Nephron progenitor cell (in vitro differentiated cells): ENCODE results near the gene EPHA8.

Experiments
- DNase-seq: peaks from one replicate; pipeline ENCODE4 v3.0.0; 2021
- H3K27ac Mint-ChIP-seq: 2 replicates; pipeline ENCODE4 v1.8.0; 2021; ENCODE audit warnings: mild to moderate bottlenecking, moderate library complexity, mixed read lengths
- H3K27me3 Mint-ChIP-seq: 2 replicates; pipeline ENCODE4 v1.8.0; 2021; ENCODE audit warnings: mild to moderate bottlenecking, low read depth, mixed read lengths; ENCODE audit not compliant: poor library complexity
- H3K36me3 Mint-ChIP-seq: 2 replicates; pipeline ENCODE4 v1.8.0; 2021; ENCODE audit warnings: low read depth, mixed read lengths
- H3K4me1 Mint-ChIP-seq: 2 replicates; pipeline ENCODE4 v1.8.0; 2021; ENCODE audit warnings: mixed read lengths
- H3K4me3 Mint-ChIP-seq: 2 replicates; pipeline ENCODE4 v1.8.0; 2021; ENCODE audit warnings: mild to moderate bottlenecking, moderate library complexity, mixed read lengths
- H3K9me3 Mint-ChIP-seq: 2 replicates; pipeline ENCODE4 v1.8.0; 2021; ENCODE audit warnings: mild to moderate bottlenecking, moderate library complexity, mixed read lengths
- TF ChIP-seq, protein P1 (sequence below): fragments of 200-600 bp; sonication (generic); IDR thresholded peaks from 2 replicates; pipeline ENCODE4 v1.5.0; 2021; ENCODE audit warnings: antibody characterized with exemption

Gene EPHA8

DNA sequence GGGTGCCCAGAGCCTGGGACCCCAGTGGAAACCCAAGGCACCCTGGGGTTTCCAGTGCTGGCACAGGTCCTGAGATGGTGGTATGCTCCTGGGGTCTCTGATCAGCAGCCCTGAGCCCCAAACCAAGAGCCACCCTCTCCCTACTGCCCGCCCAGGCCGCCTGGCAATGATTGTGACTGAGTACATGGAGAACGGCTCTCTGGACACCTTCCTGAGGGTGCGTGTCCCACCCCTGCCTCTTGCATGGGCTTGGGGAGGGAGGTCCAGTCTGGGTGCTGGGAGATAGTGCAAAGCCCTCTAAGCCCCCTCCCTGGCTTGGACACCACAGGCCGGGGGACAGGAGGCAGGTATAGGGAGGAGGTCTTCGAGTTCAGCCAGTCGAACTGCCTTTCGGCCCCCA, 34.7 kb downstream of the EPHA8 start:
- no peaks in the 10 kb centered on the region for H3K36me3 Mint-ChIP-seq
- peaks cover 70% of the 10 kb centered on the region for H3K27me3 Mint-ChIP-seq
- TF ChIP-seq, protein P1, sequence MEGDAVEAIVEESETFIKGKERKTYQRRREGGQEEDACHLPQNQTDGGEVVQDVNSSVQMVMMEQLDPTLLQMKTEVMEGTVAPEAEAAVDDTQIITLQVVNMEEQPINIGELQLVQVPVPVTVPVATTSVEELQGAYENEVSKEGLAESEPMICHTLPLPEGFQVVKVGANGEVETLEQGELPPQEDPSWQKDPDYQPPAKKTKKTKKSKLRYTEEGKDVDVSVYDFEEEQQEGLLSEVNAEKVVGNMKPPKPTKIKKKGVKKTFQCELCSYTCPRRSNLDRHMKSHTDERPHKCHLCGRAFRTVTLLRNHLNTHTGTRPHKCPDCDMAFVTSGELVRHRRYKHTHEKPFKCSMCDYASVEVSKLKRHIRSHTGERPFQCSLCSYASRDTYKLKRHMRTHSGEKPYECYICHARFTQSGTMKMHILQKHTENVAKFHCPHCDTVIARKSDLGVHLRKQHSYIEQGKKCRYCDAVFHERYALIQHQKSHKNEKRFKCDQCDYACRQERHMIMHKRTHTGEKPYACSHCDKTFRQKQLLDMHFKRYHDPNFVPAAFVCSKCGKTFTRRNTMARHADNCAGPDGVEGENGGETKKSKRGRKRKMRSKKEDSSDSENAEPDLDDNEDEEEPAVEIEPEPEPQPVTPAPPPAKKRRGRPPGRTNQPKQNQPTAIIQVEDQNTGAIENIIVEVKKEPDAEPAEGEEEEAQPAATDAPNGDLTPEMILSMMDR = no peak
- H3K9me3 Mint-ChIP-seq = no peaks in the 10 kb centered on the region
- H3K27ac Mint-ChIP-seq = no peak overlapping the region
- no peak overlapping the region for H3K4me3 Mint-ChIP-seq
- H3K4me1 Mint-ChIP-seq = no peaks in the 10 kb centered on the region
- no peak for DNase-seq

DNA sequence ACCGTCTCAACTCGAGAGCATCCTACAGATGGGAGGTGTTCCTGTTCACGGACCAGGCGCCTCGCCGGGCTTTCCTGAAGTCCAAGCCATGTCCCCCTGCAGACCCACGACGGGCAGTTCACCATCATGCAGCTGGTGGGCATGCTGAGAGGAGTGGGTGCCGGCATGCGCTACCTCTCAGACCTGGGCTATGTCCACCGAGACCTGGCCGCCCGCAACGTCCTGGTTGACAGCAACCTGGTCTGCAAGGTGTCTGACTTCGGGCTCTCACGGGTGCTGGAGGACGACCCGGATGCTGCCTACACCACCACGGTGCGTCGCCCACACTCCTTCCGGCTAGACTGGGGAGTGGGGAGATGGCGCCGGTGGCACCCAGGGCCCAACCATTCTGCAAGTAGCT, 35.4 kb downstream of the EPHA8 start:
- H3K9me3 Mint-ChIP-seq = no peaks in the 10 kb centered on the region
- H3K27ac Mint-ChIP-seq = no peak overlapping the region
- no peaks in the 10 kb centered on the region for H3K4me1 Mint-ChIP-seq
- H3K27me3 Mint-ChIP-seq = peaks cover 70% of the 10 kb centered on the region
- H3K36me3 Mint-ChIP-seq = no peaks in the 10 kb centered on the region
- H3K4me3 Mint-ChIP-seq = no peak overlapping the region
- TF ChIP-seq, protein P1 = no peak
- DNase-seq = no peak

DNA sequence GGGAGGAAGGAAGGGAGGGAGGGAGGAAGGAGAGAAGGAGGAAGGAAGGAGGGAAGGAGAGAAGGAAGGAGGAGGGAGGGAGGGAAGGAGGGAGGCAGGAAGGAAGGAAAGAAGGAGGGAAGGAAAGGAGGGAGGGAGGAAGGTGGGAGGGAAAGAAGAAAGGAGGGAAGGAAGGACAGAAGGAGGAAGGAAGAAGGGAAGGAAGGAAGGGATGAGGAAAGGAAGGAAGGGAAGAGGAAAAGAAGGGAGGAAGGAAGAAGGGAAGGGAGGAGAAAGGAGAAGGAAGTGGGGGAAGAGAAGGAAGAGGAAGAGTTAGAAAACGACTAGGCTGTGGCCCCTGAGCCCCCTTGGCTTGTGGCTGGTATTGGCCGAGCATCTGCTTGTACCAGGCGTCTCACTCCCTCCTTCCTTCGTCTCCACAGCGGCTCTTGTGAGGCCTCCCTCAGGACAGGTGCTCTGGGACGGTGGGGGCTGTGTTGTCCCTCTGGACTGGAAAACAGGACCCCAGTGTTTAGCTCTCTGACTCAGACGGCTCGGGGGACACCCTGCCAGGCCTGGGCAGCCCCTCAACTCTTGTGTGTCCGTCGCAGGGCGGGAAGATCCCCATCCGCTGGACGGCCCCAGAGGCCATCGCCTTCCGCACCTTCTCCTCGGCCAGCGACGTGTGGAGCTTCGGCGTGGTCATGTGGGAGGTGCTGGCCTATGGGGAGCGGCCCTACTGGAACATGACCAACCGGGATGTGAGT, 37.0 kb downstream of the EPHA8 start:
- no peak overlapping the region for H3K27ac Mint-ChIP-seq
- no peaks in the 10 kb centered on the region for H3K4me1 Mint-ChIP-seq
- no peaks in the 10 kb centered on the region for H3K36me3 Mint-ChIP-seq
- TF ChIP-seq, protein P1 = no peak
- H3K4me3 Mint-ChIP-seq = no peak overlapping the region
- peaks cover 70% of the 10 kb centered on the region for H3K27me3 Mint-ChIP-seq
- H3K9me3 Mint-ChIP-seq = no peaks in the 10 kb centered on the region
- DNase-seq = no peak

DNA sequence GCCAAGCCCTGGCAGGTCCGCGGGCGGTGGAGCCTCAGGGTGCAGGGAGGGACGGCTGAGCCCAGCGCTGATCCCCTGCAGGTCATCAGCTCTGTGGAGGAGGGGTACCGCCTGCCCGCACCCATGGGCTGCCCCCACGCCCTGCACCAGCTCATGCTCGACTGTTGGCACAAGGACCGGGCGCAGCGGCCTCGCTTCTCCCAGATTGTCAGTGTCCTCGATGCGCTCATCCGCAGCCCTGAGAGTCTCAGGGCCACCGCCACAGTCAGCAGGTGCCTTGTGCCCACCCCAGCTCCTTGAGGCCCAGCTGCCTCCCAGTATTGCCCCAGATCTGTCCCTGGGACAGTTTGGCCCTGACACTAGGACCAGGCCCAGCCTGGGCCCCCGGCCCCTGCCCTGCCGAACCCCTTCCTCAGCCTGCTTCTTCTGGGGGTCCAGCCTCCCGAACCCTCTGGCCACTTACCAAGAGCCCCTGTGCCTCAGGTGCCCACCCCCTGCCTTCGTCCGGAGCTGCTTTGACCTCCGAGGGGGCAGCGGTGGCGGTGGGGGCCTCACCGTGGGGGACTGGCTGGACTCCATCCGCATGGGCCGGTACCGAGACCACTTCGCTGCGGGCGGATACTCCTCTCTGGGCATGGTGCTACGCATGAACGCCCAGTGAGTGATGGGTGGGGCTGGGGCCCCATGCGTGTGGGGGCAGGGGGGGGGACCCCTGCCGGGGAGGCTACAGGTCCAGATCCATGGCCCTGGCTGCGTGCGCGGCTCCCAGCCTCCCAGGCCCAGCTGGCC, 37.7 kb downstream of the EPHA8 start:
- Mint-ChIP-seq H3K27me3 (peaks cover 71% of the 10 kb centered on the region), H3K36me3 (no peaks in the 10 kb centered on the region), H3K4me3 (no peak overlapping the region), H3K27ac (no peak overlapping the region), H3K4me1 (no peaks in the 10 kb centered on the region), H3K9me3 (no peaks in the 10 kb centered on the region)
- no peak for DNase-seq
- TF ChIP-seq, protein P1 = no peak

DNA sequence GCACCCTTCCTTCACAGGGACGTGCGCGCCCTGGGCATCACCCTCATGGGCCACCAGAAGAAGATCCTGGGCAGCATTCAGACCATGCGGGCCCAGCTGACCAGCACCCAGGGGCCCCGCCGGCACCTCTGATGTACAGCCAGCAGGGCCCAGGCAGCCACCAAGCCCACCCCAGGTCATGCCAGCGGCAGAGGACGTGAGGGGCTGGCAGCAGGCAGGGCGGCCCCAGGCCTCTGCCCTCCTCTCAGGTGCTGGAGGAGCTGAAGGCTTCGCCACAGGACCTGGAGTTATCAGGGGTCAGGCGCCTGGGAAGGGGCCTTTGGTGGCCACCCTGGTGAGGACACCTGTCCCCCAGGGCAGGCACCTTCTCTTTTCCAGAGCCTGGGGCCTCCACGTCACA, 38.3 kb downstream of the EPHA8 start:
- H3K27ac Mint-ChIP-seq = no peak overlapping the region
- H3K27me3 Mint-ChIP-seq = peaks cover 73% of the 10 kb centered on the region
- H3K9me3 Mint-ChIP-seq = no peaks in the 10 kb centered on the region
- H3K36me3 Mint-ChIP-seq = no peaks in the 10 kb centered on the region
- TF ChIP-seq, protein P1 = no peak
- DNase-seq = no peak
- H3K4me1 Mint-ChIP-seq = no peaks in the 10 kb centered on the region
- H3K4me3 Mint-ChIP-seq = no peak overlapping the region
